HG03097 (cell line): ENCODE data around the gene STAT2.
"Not testable (repeated sequence)": the region's sequence is repeated elsewhere in the genome, so short reads cannot be mapped to it uniquely, and the experiment has no call there.

ENCODE experiments used
- ATAC-seq: cut with Tn5 transposase; IDR thresholded peaks from one replicate; pipeline ENCODE4 v1.9.1; 2021; ENCODE audit not compliant: unreplicated experiment, low FRiP score

Gene STAT2

GRCh38 chr12:56332512-56333196 lies 27.3 kb downstream of the STAT2 start:
- no peak for ATAC-seq

- ATAC-seq = no peak
Measured at GRCh38 chr12:56330936-56331490, 28.9 kb downstream of the STAT2 start.

- no peak for ATAC-seq
Measured at GRCh38 chr12:56326533-56326932, 33.4 kb downstream of the STAT2 start.

- ATAC-seq = no peak
Measured at GRCh38 chr12:56326126-56326525, 33.8 kb downstream of the STAT2 start.

- no peak for ATAC-seq
Measured at GRCh38 chr12:56324206-56324605, 35.7 kb downstream of the STAT2 start.

GRCh38 chr12:56321610-56322009 lies 38.3 kb downstream of the STAT2 start:
- not testable (repeated sequence) for ATAC-seq

- no peak for ATAC-seq
Measured at GRCh38 chr12:56321027-56321426, 38.9 kb downstream of the STAT2 start.

- no peak for ATAC-seq
Measured at GRCh38 chr12:56317675-56318074, 42.2 kb downstream of the STAT2 start.

- peak; percentile 84 for ATAC-seq
Measured at GRCh38 chr12:56315622-56316473, 44.1 kb downstream of the STAT2 start, which contains the start of gene CNPY2. TSS of gene CNPY2 (minus strand) at chr12:56315988. CDS start at chr12:56315217, 771 bp downstream.

GRCh38 chr12:56315249-56315621 lies 44.7 kb downstream of the STAT2 start:
- ATAC-seq = no peak

- no peak for ATAC-seq
Measured at GRCh38 chr12:56311003-56311402, 48.9 kb downstream of the STAT2 start.

GRCh38 chr12:56308714-56309113 lies 51.2 kb downstream of the STAT2 start:
- ATAC-seq = no peak

GRCh38 chr12:56307221-56307965 lies 52.5 kb downstream of the STAT2 start:
- ATAC-seq = no peak

- ATAC-seq = no peak
Measured at GRCh38 chr12:56304872-56305590, 54.9 kb downstream of the STAT2 start.

- no peak for ATAC-seq
Measured at GRCh38 chr12:56304276-56304675, 55.6 kb downstream of the STAT2 start.

- no peak for ATAC-seq
Measured at GRCh38 chr12:56300644-56301464, 59.1 kb downstream of the STAT2 start.

- ATAC-seq = peak; percentile 89
Measured at GRCh38 chr12:56299853-56300643, 59.9 kb downstream of the STAT2 start, which contains the start of gene CS. TSS of gene CS (minus strand) at chr12:56300330. CDS start at chr12:56300201, 129 bp downstream.

- ATAC-seq = no peak
Measured at GRCh38 chr12:56299308-56299852, 60.5 kb downstream of the STAT2 start.
